NCI-H748 treated with DMSO at 0.1 percent for 48 hours (cell line): ENCODE data around the gene SUFU.

Experiments used
- DNase-seq: peaks from one replicate; lab custom pipeline; 2025; lab: John Stamatoyannopoulos, UW

Gene SUFU

GRCh38 chr10:102596506-102596971 is 92.8 kb downstream of the SUFU start:
- DNase-seq, result peak; percentile 26

- no peak for DNase-seq
Observed at GRCh38 chr10:102597131-102597991, 93.6 kb downstream of the SUFU start.

- DNase-seq, result no peak
Observed at GRCh38 chr10:102598243-102598642, 94.5 kb downstream of the SUFU start.

GRCh38 chr10:102599565-102600327 is 96.0 kb downstream of the SUFU start:
- no peak for DNase-seq

- no peak for DNase-seq
Observed at GRCh38 chr10:102600816-102601215, 97.0 kb downstream of the SUFU start.

GRCh38 chr10:102601639-102602038 is 97.9 kb downstream of the SUFU start:
- no peak for DNase-seq

- no peak for DNase-seq
Observed at GRCh38 chr10:102602272-102603045, 98.7 kb downstream of the SUFU start.

- DNase-seq, result no peak
Observed at GRCh38 chr10:102603946-102604345, 100.2 kb downstream of the SUFU start.

GRCh38 chr10:102604439-102604841 is 100.7 kb downstream of the SUFU start:
- no peak for DNase-seq

GRCh38 chr10:102605712-102606111 is 101.9 kb downstream of the SUFU start:
- DNase-seq, result no peak

- no peak for DNase-seq
Observed at GRCh38 chr10:102608487-102608886, 104.7 kb downstream of the SUFU start.

GRCh38 chr10:102610441-102610887 is 106.7 kb downstream of the SUFU start:
- DNase-seq, result no peak

GRCh38 chr10:102611514-102612087 is 107.8 kb downstream of the SUFU start:
- no peak for DNase-seq

GRCh38 chr10:102612964-102613275 is 109.1 kb downstream of the SUFU start:
- no peak for DNase-seq

GRCh38 chr10:102613286-102613685 is 109.5 kb downstream of the SUFU start:
- DNase-seq, result no peak

- DNase-seq, result no peak
Observed at GRCh38 chr10:102613785-102614184, 110.0 kb downstream of the SUFU start.

GRCh38 chr10:102614888-102615287 is 111.1 kb downstream of the SUFU start:
- DNase-seq, result no peak

GRCh38 chr10:102615361-102615760 is 111.6 kb downstream of the SUFU start:
- DNase-seq, result no peak

GRCh38 chr10:102616066-102616770 is 112.4 kb downstream of the SUFU start:
- no peak for DNase-seq

GRCh38 chr10:102617041-102617440 is 113.3 kb downstream of the SUFU start:
- DNase-seq, result no peak

- DNase-seq, result no peak
Observed at GRCh38 chr10:102617816-102618215, 114.0 kb downstream of the SUFU start.
